Spleen (tissue), 11 donors: Measurements from ENCODE around the gene AKNA. TPM values are rescaled to one million over a fixed set of nuclear protein-coding genes. Genes with fewer than 3 reads are reported as not detected.
A peak's percentile ranks its signal among the peaks of the same experiment; 100 is the strongest.

Experiments used
- DNase-seq: peaks from one replicate; pipeline ENCODE4 v3.0.0-alpha.2; 2020
- H3K27ac ChIP-seq, 8 donors: fragments of 200-600 bp; sonication (generic) in 7 of 8; 1 replicate in 4 of 8; 2 replicates in 4 of 8; pipeline versions ENCODE4 v1.5.0 to v1.8.0; 2016 to 2021; ENCODE audit warnings: inconsistent platforms in 4 of 8, mild to moderate bottlenecking in 4 of 8, moderate library complexity in 1 of 8
- H3K27me3 ChIP-seq, 7 donors: fragments of 200-600 bp; sonication (generic) in 6 of 7; replicated peaks in 1 of 7; 1 replicate in 4 of 7; 2 replicates in 3 of 7; pipeline versions ENCODE4 v1.5.0 to v1.8.0; 2016 to 2021; ENCODE audit warnings: inconsistent platforms in 3 of 7, mild to moderate bottlenecking in 1 of 7
- H3K36me3 ChIP-seq, 6 donors: fragments of 200-600 bp; sonication (generic) in 5 of 6; 1 replicate in 4 of 6; 2 replicates in 2 of 6; pipeline versions ENCODE4 v1.5.0 to v1.8.0; 2016 to 2021; ENCODE audit warnings: inconsistent platforms in 2 of 6
- H3K4me1 ChIP-seq, 6 donors: fragments of 200-600 bp; sonication (generic) in 5 of 6; 1 replicate in 3 of 6; 2 replicates in 3 of 6; pipeline versions ENCODE4 v1.5.0 to v1.8.0; 2016 to 2021; ENCODE audit warnings: inconsistent platforms in 3 of 6
- H3K4me3 ChIP-seq, 8 donors: fragments of 200-600 bp; sonication (generic) in 7 of 8; 1 replicate in 4 of 8; 2 replicates in 4 of 8; pipeline versions ENCODE4 v1.5.0 to v1.8.0; 2016 to 2021; ENCODE audit warnings: inconsistent platforms in 4 of 8, mild to moderate bottlenecking in 4 of 8, moderate library complexity in 2 of 8
- H3K9me3 ChIP-seq, 8 donors: fragments of 200-600 bp; sonication (generic) in 7 of 8; 1 replicate in 4 of 8; 2 replicates in 4 of 8; pipeline versions ENCODE4 v1.5.0 to v1.8.0; 2016 to 2021; ENCODE audit warnings: inconsistent platforms in 4 of 8
- POLR2A ChIP-seq, 3 donors: fragments of 450-650 bp; IDR thresholded peaks; one replicate each; pipeline ENCODE4 v1.5.1; 2017; ENCODE audit warnings: antibody characterized with exemption in 3 of 3, mild to moderate bottlenecking in 1 of 3
- POLR2AphosphoS5 ChIP-seq, 3 donors: sonication (generic); formaldehyde crosslinking; IDR thresholded peaks; one replicate each; pipeline ENCODE4 v1.5.1; 2017; ENCODE audit warnings: antibody characterized with exemption in 3 of 3
- WGBS, 5 donors: extraction: QIAGEN DNeasy Blood & Tissue Kit in 3 of 5; methylation state at CpG; one replicate each; pipeline versions ENCODE4 v1.1.5 to v1.1.7; 2013 to 2018; 5-methylcytosine and 5-hydroxymethylcytosine counted together
- intact Hi-C: fragments of 100-400 bp; cut with DNase I; formaldehyde crosslinking; loops from one replicate; pipeline ENCODE4 v1.15.0; 2023; ENCODE audit warnings: low total_unique reads
- polyA plus RNA-seq, 3 donors: library from polyadenylated mRNA; stranded (reverse); fragments of 200-250 nt; gene quantifications; one replicate each; pipeline ENCODE4 v1.2.1, GENCODE V29; 2013
- total RNA-seq, 7 donors: library from RNA; depleted of rRNA in 3 of 7; stranded (reverse); fragments of >200 nt in 3 of 7; fragmentation: NEBNext Ultra II Directional in 4 of 7; extraction: Animal tissue kit (Norgen Biotek cat#: 25700) in 4 of 7; gene quantifications; one replicate each; pipeline versions ENCODE4 v1.1.0 to v1.2.1, GENCODE V29; 2016 to 2021
- TF ChIP-seq, protein P1 (sequence below), 11 experiments: fragments of 200-600 bp in 7 of 11; fragments of 450-650 bp in 4 of 11; sonication (generic) in 4 of 11; IDR thresholded peaks in 8 of 11; conservative IDR thresholded peaks in 3 of 11; 1 replicate in 7 of 11; 2 replicates in 4 of 11; pipeline versions ENCODE4 v1.4.0 to v1.8.0; 2016 to 2021; ENCODE audit warnings: antibody characterized with exemption in 11 of 11, inconsistent platforms in 4 of 11, mild to moderate bottlenecking in 1 of 11
- donor health status: healthy with polysubstance abuse.
- donor health status: DM: no; HTN: no; CAD: no; lungs with moderate emphysema.
- donor health status: DM: no; HTN: no; CAD: no.
- donor health status: Bipolar disorder and iron deficiency.
- donor health status: healthy.
- donor health status: DM: no; HTN: no; CAD: no.
- donor health status: DM: yes; HTN: yes; CAD: no.

AKNA gene
- total and polyA plus RNA-seq, 10 donors, result 92.9 to 324 (median 216) TPM

DNA sequence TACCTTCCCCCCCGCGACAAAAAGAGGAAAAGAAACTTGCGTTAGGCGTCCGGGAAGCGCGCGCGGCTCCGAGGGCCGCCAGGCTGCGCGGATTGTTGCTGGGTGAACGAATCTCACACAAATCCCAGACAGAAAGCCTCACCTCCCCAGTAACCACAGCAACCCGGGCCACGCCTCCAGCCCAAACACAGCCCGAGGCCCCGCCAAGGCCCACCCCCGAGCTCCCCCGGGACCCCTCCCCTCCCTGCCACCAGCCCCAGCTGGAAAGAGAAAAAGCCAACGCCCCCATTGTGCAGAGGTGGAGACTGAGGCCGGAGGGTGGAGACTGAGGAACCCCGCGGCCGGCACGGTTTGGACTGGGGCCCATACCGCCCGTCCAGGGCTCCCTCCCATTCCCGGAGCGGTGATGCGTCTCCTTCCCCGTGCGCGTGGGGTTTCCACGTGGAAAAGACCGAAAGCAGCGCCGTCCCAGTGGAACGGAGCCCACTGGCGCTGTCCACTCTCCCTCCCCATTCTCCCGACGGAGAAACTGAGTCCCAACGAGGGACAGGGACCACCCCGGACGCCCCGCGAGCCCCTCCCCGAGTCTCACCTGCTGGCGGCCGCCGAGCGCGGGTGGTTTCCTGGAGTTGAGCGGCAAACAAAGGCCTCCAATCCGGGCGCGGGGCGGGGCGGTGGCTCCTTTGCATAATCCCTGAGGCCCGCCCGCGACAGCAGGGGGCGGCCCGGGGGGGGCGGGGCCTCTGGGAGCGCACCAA is 10.2 kb upstream of the AKNA start:
- intact Hi-C loops, result loop anchor here (10.0 kb wide), 1 partner anchor 53 kb away; no protein-coding TSS in a partner anchor

DNA sequence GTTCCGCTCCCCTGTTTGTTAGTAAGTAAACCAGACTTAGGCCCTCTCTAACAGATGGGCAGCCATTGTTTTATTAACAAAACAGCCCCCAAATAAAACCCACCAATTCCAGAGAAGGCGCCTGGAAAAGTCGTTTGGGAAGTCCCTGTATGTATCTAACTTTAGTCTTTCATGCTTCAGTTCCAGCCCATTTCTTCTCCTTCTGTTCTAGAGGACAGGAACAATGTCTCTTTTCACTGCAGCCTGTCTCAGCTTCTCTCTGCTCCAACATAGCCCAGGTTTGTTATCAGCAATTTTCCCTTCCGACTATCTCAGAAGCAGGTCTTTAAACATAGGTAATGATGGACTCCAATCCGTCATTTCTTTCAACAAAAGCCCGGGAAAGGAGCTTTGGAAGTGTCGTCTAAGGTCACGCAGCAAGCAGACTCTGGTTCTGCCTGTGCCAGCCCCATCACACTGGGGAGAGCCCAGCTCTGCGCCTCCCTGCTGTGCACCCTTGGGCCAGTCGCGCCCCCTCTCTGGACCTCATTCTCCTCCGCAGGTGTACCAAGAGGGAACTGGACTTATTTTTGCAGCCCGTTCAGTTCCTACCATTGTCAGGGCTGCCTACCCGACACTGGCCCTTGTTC is 9.6 kb upstream of the AKNA start:
- no peak for DNase-seq
- 21 to 31% (median 26%) methylated on average over 14 of the region's 14 CpGs for whole genome bisulfite sequencing, 5 donors
- intact Hi-C loops, result loop anchor here (10.0 kb wide), 1 partner anchor 53 kb away; no protein-coding TSS in a partner anchor
- peaks cover 0 to 40% (median 0%) of the 10 kb centered on the region in 6 donors for H3K36me3 ChIP-seq
- H3K27ac ChIP-seq, result peak overlapping the region; percentile 86 to 99 (median 95)
- no peaks in the 10 kb centered on the region for H3K27me3 ChIP-seq
- peaks cover 47 to 69% (median 58%) of the 10 kb centered on the region in 6 donors for H3K4me1 ChIP-seq
- no peaks in the 10 kb centered on the region for H3K9me3 ChIP-seq
- H3K4me3 ChIP-seq, result peak overlapping the region; percentile 72 to 99 (median 93)
- no peak for TF ChIP-seq POLR2AphosphoS5 (IDR thresholded peaks at IDR 0.05)
- TF ChIP-seq, protein P1, sequence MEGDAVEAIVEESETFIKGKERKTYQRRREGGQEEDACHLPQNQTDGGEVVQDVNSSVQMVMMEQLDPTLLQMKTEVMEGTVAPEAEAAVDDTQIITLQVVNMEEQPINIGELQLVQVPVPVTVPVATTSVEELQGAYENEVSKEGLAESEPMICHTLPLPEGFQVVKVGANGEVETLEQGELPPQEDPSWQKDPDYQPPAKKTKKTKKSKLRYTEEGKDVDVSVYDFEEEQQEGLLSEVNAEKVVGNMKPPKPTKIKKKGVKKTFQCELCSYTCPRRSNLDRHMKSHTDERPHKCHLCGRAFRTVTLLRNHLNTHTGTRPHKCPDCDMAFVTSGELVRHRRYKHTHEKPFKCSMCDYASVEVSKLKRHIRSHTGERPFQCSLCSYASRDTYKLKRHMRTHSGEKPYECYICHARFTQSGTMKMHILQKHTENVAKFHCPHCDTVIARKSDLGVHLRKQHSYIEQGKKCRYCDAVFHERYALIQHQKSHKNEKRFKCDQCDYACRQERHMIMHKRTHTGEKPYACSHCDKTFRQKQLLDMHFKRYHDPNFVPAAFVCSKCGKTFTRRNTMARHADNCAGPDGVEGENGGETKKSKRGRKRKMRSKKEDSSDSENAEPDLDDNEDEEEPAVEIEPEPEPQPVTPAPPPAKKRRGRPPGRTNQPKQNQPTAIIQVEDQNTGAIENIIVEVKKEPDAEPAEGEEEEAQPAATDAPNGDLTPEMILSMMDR (IDR thresholded peaks at IDR 0.05 in 8 of 11, conservative IDR thresholded peaks at IDR 0.05 in 3 of 11), result peak in 1 of 11 experiments; percentile 8

More for the DNA sequence above, 10.2 kb upstream of the AKNA start:
- Histone ChIP-seq H3K4me3 (peak overlapping the region; percentile 72 to 99 (median 93)), H3K27ac (peak overlapping the region; percentile 86 to 99 (median 95)), H3K36me3 (peaks cover 0 to 40% (median 0%) of the 10 kb centered on the region in 6 donors), H3K27me3 (no peaks in the 10 kb centered on the region), H3K4me1 (peaks cover 41 to 62% (median 51%) of the 10 kb centered on the region in 6 donors), H3K9me3 (no peaks in the 10 kb centered on the region)
- TF ChIP-seq POLR2AphosphoS5 (IDR thresholded peaks at IDR 0.05) (peak; percentile 91 to 94 (median 94)), POLR2A (IDR thresholded peaks at IDR 0.05) (peak in 2 of 3 donors; percentile 59 to 81)
- TF ChIP-seq, protein P1 (IDR thresholded peaks at IDR 0.05 in 8 of 11, conservative IDR thresholded peaks at IDR 0.05 in 3 of 11), result peak in 7 of 11 experiments; percentile 16 to 63 (median 35)
- 0 to 1% (median 0%) methylated on average over 41 to 66 of the region's 66 CpGs for WGBS, 5 donors
- peak; percentile 99 for DNase-seq

DNA sequence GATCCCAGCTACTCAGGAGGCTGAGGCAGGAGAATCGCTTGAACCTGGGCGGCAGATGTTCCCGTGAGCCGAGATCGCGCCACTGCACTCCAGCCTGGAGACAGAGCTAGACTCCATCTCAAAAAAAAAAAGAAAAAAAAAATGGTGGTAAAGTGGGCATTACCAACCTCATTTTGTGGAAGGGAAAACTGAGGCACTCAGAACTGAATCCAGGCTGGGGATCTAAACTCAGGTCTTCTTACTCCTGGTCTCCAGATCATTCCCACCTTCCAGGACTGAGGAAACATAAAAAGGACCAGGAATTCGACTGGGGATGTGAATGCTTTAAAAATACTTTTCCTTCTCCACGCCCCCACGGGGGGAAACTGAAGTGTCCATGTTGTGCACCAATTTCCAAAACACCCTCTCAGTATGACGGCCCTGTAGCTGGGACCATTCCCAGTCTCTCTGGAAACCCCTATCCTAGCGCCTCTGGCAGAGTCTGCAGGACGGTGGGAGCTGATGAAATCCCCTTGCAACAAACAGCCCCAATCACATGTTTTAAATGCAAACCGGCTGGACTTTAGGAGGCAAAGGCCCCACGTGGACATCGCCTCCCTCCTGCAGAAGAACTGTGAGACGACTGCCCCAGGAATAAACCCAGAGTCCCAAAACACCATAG is 8.9 kb upstream of the AKNA start:
- intact Hi-C loops, result loop anchor here (10.0 kb wide), 1 partner anchor 52 kb away; no protein-coding TSS in a partner anchor
- H3K27me3 ChIP-seq, result no peaks in the 10 kb centered on the region
- H3K36me3 ChIP-seq, result peaks cover 0 to 40% (median 0%) of the 10 kb centered on the region in 6 donors
- no peaks in the 10 kb centered on the region for H3K9me3 ChIP-seq
- H3K27ac ChIP-seq, result peak overlapping the region in 7 of 8 donors; percentile 86 to 99 (median 95)
- H3K4me3 ChIP-seq, result peak overlapping the region in 7 of 8 donors; percentile 72 to 99 (median 91)
- DNase-seq, result no peak
- WGBS, 5 donors, result 67 to 78% (median 75%) methylated on average over 16 of the region's 16 CpGs
- H3K4me1 ChIP-seq, result peaks cover 54 to 76% (median 64%) of the 10 kb centered on the region in 6 donors
- TF ChIP-seq POLR2A (IDR thresholded peaks at IDR 0.05), result no peak
- TF ChIP-seq POLR2AphosphoS5 (IDR thresholded peaks at IDR 0.05), result no peak
- TF ChIP-seq, protein P1 (IDR thresholded peaks at IDR 0.05 in 8 of 11, conservative IDR thresholded peaks at IDR 0.05 in 3 of 11), result no peak
